Esophagus squamous epithelium (tissue), 4 donors: ENCODE data around the gene POLN.

Source experiments
- CTCF ChIP-seq, 6 experiments: fragments of 450-650 bp in 4 of 6; fragments of 200-600 bp in 2 of 6; sonication (generic) in 2 of 6; IDR thresholded peaks; one replicate each; pipeline ENCODE4 v1.5.1; 2016 to 2019; ENCODE audit warnings: antibody characterized with exemption in 6 of 6, mild to moderate bottlenecking in 4 of 6, moderate library complexity in 4 of 6
- POLR2A ChIP-seq, 4 donors: fragments of 450-650 bp; IDR thresholded peaks; one replicate each; pipeline ENCODE4 v1.6.1; 2017; ENCODE audit warnings: antibody characterized with exemption in 4 of 4, mild to moderate bottlenecking in 4 of 4, moderate library complexity in 3 of 4

GRCh38 chr4:2243681-2244380 is 1.9 kb upstream of the POLN start:
- no peak for TF ChIP-seq POLR2A (IDR thresholded peaks at IDR 0.05)
- TF ChIP-seq CTCF (IDR thresholded peaks at IDR 0.05) = no peak
